ENCODE measurements around the gene DTL. TPM values are rescaled to one million over a fixed set of nuclear protein-coding genes. Genes with fewer than 3 reads are reported as not detected.

DTL gene
- polyA plus RNA-seq, 1 of the 3 experiments (the other 2 are of a cell fraction), result 9.3 TPM

GRCh38 chr1:212132025-212132424 is 96.5 kb downstream of the DTL start:
- H3K4me2 ChIP-seq, result no peak overlapping the region
- no peak overlapping the region for H3K9ac ChIP-seq
- no peaks in the 10 kb centered on the region for H3K27me3 ChIP-seq (ENCODE audit: insufficient read depth)
- no peaks in the 10 kb centered on the region for H3K9me3 ChIP-seq
- H3K27ac ChIP-seq (ENCODE audit: low read depth in 2 of 2, low read length in 1 of 2), result no peak overlapping the region
- H4K20me1 ChIP-seq (ENCODE audit: insufficient read depth), result no peaks in the 10 kb centered on the region
- H3K36me3 ChIP-seq (replicated peaks in 1 of 2; ENCODE audit: control insufficient read depth in 1 of 2, insufficient read depth in 2 of 2, low read length in 1 of 2), result no peaks in the 10 kb centered on the region
- POLR2A ChIA-PET, result no interaction called here
- H2AFZ ChIP-seq (ENCODE audit: low read depth), result no peak overlapping the region
- TF ChIP-seq FOXJ3 (CRISPR knock-in tag; IDR thresholded peaks at IDR 0.05) (no peak), RFX5 (IDR thresholded peaks at IDR 0.05; ENCODE audit: low read length) (no peak)
- no peaks in the 10 kb centered on the region for H3K79me2 ChIP-seq (ENCODE audit: insufficient read depth)
- 100% methylated on average over 1 of the region's 1 CpG for WGBS (ENCODE audit: low lambda C conversion rate)
- no peak for DNase-seq
- H3K4me3 ChIP-seq (ENCODE audit: low read depth in 2 of 2, low read length in 1 of 2), result no peak overlapping the region
- no peaks in the 10 kb centered on the region for H3K4me1 ChIP-seq (ENCODE audit: control insufficient read depth in 1 of 2, insufficient read depth in 2 of 2, low read depth in 1 of 2, low read length in 1 of 2)
- no peaks in the 10 kb centered on the region for H3K9me2 ChIP-seq
- H3F3A ChIP-seq (replicated peaks; ENCODE audit: insufficient read depth), result no peaks in the 10 kb centered on the region
- CTCF ChIA-PET, result interaction anchor here (1.0 kb wide), 1 partner anchor 61 kb away, joined by 3 read pairs; no protein-coding TSS in a partner anchor

DNA sequence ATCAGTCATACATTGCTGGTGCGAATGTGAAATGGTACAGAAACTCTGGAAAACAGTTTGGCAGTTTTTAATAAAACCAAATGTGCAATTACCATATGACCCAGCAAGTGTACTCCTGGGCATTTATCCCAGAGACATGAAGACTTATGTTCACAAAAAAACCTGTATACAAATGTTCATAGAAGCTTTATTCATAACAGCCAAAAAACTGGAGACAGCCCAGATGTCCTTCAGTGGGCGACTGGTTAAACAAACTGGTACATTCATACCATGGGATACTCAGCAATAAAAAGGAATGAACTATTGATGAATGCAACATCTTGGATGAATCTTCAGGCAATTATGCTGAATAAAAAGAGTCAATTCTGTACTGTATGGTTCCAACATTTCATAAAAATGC is 97.8 kb downstream of the DTL start:
- ChIA-PET CTCF (no interaction called here), POLR2A (no interaction called here)
- WGBS (ENCODE audit: low lambda C conversion rate), result 95% methylated on average over 2 of the region's 2 CpGs

More for the DNA sequence above, 97.8 kb downstream of the DTL start:
- H3F3A ChIP-seq (replicated peaks; ENCODE audit: insufficient read depth), result no peaks in the 10 kb centered on the region
- no peak for TF ChIP-seq FOSL2 (IDR thresholded peaks at IDR 0.05; ENCODE audit: borderline replicate concordance, low read depth)
- no peak for TF ChIP-seq CHD2 (IDR thresholded peaks at IDR 0.05; ENCODE audit: low read length, partially characterized antibody)
- no peak for TF ChIP-seq YY1 (IDR thresholded peaks at IDR 0.05; ENCODE audit: low read depth)
- TF ChIP-seq REST (IDR thresholded peaks at IDR 0.05; ENCODE audit: low read depth, low read length), result no peak
- TF ChIP-seq MXI1 (IDR thresholded peaks at IDR 0.05; ENCODE audit: low read depth, low read length), result no peak
- TF ChIP-seq, protein P1, sequence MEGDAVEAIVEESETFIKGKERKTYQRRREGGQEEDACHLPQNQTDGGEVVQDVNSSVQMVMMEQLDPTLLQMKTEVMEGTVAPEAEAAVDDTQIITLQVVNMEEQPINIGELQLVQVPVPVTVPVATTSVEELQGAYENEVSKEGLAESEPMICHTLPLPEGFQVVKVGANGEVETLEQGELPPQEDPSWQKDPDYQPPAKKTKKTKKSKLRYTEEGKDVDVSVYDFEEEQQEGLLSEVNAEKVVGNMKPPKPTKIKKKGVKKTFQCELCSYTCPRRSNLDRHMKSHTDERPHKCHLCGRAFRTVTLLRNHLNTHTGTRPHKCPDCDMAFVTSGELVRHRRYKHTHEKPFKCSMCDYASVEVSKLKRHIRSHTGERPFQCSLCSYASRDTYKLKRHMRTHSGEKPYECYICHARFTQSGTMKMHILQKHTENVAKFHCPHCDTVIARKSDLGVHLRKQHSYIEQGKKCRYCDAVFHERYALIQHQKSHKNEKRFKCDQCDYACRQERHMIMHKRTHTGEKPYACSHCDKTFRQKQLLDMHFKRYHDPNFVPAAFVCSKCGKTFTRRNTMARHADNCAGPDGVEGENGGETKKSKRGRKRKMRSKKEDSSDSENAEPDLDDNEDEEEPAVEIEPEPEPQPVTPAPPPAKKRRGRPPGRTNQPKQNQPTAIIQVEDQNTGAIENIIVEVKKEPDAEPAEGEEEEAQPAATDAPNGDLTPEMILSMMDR (IDR thresholded peaks at IDR 0.05), result no peak
- TF ChIP-seq, protein P2, sequence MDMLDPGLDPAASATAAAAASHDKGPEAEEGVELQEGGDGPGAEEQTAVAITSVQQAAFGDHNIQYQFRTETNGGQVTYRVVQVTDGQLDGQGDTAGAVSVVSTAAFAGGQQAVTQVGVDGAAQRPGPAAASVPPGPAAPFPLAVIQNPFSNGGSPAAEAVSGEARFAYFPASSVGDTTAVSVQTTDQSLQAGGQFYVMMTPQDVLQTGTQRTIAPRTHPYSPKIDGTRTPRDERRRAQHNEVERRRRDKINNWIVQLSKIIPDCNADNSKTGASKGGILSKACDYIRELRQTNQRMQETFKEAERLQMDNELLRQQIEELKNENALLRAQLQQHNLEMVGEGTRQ (IDR thresholded peaks at IDR 0.05; ENCODE audit: borderline replicate concordance, low read depth, low read length), result no peak
- no peak for TF ChIP-seq JUND (IDR thresholded peaks at IDR 0.05)
- no peak for TF ChIP-seq RFX5 (IDR thresholded peaks at IDR 0.05; ENCODE audit: low read length)
- TF ChIP-seq IRF3 (IDR thresholded peaks at IDR 0.05; ENCODE audit: low read depth, low read length), result no peak
- TF ChIP-seq SMC3 (IDR thresholded peaks at IDR 0.05; ENCODE audit: low read depth, low read length), result no peak
- no peak for TF ChIP-seq ELF1 (IDR thresholded peaks at IDR 0.05)
- TF ChIP-seq FOXJ3 (CRISPR knock-in tag; IDR thresholded peaks at IDR 0.05), result no peak
- TF ChIP-seq NRF1 (IDR thresholded peaks at IDR 0.05; ENCODE audit: low read depth, low read length), result no peak
- TF ChIP-seq MEF2A (IDR thresholded peaks at IDR 0.05; ENCODE audit: borderline replicate concordance, low read depth), result no peak
- TF ChIP-seq POLR2AphosphoS5 (IDR thresholded peaks at IDR 0.05; ENCODE audit: low read depth, low read length), result no peak
- TF ChIP-seq RXRA (IDR thresholded peaks at IDR 0.05; ENCODE audit: borderline replicate concordance, low read depth), result no peak
- H3K9me3 ChIP-seq, result no peaks in the 10 kb centered on the region
- no peaks in the 10 kb centered on the region for H4K20me1 ChIP-seq (ENCODE audit: insufficient read depth)
- H2AFZ ChIP-seq (ENCODE audit: low read depth), result no peak overlapping the region
- no peak overlapping the region for H3K4me2 ChIP-seq
- no peak for DNase-seq
- no peaks in the 10 kb centered on the region for H3K36me3 ChIP-seq (replicated peaks in 1 of 2; ENCODE audit: control insufficient read depth in 1 of 2, insufficient read depth in 2 of 2, low read length in 1 of 2)
- no peaks in the 10 kb centered on the region for H3K4me1 ChIP-seq (ENCODE audit: control insufficient read depth in 1 of 2, insufficient read depth in 2 of 2, low read depth in 1 of 2, low read length in 1 of 2)
- no peaks in the 10 kb centered on the region for H3K9me2 ChIP-seq
- no peaks in the 10 kb centered on the region for H3K27me3 ChIP-seq (ENCODE audit: insufficient read depth)
- H3K9ac ChIP-seq, result no peak overlapping the region
- no peak overlapping the region for H3K4me3 ChIP-seq (ENCODE audit: low read depth in 2 of 2, low read length in 1 of 2)
- H3K27ac ChIP-seq (ENCODE audit: low read depth in 2 of 2, low read length in 1 of 2), result no peak overlapping the region
- H3K79me2 ChIP-seq (ENCODE audit: insufficient read depth), result no peaks in the 10 kb centered on the region

All from SK-N-SH (cell line).